HEK293 (cell line): ENCODE measurements around the gene ELF1.
"Not testable (repeated sequence)": the region's sequence is repeated elsewhere in the genome, so short reads cannot be mapped to it uniquely, and the experiment has no call there.

Experiments used
- BCL6B ChIP-seq: fragments of 450-650 bp; formaldehyde crosslinking; IDR thresholded peaks from 2 replicates; pipeline ENCODE4 v1.5.1; 2017; ENCODE audit warnings: missing biosample characterization, missing genetic modification characterization
- ZEB2 ChIP-seq: fragments of 450-650 bp; formaldehyde crosslinking; IDR thresholded peaks from 2 replicates; pipeline ENCODE4 v1.5.1; 2016; ENCODE audit warnings: missing biosample characterization, missing genetic modification characterization
- ZNF274 ChIP-seq, 2 experiments: fragments of 200-500 bp in 1 of 2; fragments of 450-650 bp in 1 of 2; sonication (Bioruptor generic) in 1 of 2; formaldehyde crosslinking in 1 of 2; IDR thresholded peaks; 2 replicates each; pipeline versions ENCODE4 v1.5.1 to v1.6.1; 2014 to 2016; ENCODE audit warnings: borderline replicate concordance in 1 of 2, inconsistent platforms in 1 of 2, low read length in 1 of 2, missing biosample characterization in 1 of 2, missing genetic modification characterization in 1 of 2
- TF ChIP-seq, protein P1 (sequence below): fragments of 450-650 bp; formaldehyde crosslinking; IDR thresholded peaks from 2 replicates; pipeline ENCODE4 v1.5.1; 2016; ENCODE audit warnings: missing biosample characterization, missing genetic modification characterization

DNA sequence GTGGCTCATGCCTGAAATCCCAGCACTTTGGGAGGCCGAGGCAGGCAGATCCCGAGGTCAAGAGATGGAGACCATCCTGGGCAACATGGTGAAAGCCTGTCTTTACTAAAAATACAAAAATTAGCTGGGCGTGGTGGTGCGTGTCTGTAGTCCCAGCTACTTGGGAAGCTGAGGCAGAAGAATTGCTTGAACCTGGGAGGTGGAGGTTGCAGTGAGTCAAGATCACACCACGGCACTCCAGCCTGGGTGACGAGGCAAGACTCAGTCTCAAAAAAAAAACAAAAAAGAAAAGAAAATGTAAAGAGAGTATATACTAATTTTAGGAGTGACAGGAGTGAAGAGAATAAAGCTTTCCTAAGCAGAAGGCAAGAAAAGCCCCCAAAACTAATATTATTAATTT, 41.0 kb downstream of the ELF1 start:
- TF ChIP-seq ZEB2; BCL6B (tag by site-specific recombination); ZNF274 (IDR thresholded peaks at IDR 0.05; ENCODE audit: low read length); ZNF274 (tag by site-specific recombination; IDR thresholded peaks at IDR 0.05; ENCODE audit: borderline replicate concordance): not testable (repeated sequence)
- TF ChIP-seq, protein P1, sequence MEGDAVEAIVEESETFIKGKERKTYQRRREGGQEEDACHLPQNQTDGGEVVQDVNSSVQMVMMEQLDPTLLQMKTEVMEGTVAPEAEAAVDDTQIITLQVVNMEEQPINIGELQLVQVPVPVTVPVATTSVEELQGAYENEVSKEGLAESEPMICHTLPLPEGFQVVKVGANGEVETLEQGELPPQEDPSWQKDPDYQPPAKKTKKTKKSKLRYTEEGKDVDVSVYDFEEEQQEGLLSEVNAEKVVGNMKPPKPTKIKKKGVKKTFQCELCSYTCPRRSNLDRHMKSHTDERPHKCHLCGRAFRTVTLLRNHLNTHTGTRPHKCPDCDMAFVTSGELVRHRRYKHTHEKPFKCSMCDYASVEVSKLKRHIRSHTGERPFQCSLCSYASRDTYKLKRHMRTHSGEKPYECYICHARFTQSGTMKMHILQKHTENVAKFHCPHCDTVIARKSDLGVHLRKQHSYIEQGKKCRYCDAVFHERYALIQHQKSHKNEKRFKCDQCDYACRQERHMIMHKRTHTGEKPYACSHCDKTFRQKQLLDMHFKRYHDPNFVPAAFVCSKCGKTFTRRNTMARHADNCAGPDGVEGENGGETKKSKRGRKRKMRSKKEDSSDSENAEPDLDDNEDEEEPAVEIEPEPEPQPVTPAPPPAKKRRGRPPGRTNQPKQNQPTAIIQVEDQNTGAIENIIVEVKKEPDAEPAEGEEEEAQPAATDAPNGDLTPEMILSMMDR (tag by site-specific recombination), result not testable (repeated sequence)
